HepG2 (cell line): Measurements from ENCODE around the gene NR2F1. TPM values are rescaled to one million over a fixed set of nuclear protein-coding genes. Genes with fewer than 3 reads are reported as not detected.

ENCODE experiments used
- DNMT1 ChIP-seq: sonication (generic); formaldehyde crosslinking; IDR thresholded peaks from 2 replicates; pipeline ENCODE4 v1.5.1; 2020; ENCODE audit warnings: mild to moderate bottlenecking, missing genetic modification reagents
- HMG20A ChIP-seq: IDR thresholded peaks from 2 replicates; pipeline ENCODE4 v1.6.1; 2016; ENCODE audit warnings: borderline replicate concordance
- RFXANK ChIP-seq: IDR thresholded peaks from 2 replicates; pipeline ENCODE4 v1.6.1; 2016
- SAFB2 ChIP-seq: sonication (generic); formaldehyde crosslinking; IDR thresholded peaks from 2 replicates; pipeline ENCODE4 v1.5.1; 2020; ENCODE audit warnings: missing genetic modification reagents, low read depth, mild to moderate bottlenecking, borderline replicate concordance
- ZBTB3 ChIP-seq: sonication (generic); formaldehyde crosslinking; IDR thresholded peaks from 2 replicates; pipeline ENCODE4 v1.4.0; 2020; ENCODE audit warnings: low read depth, mild to moderate bottlenecking, moderate library complexity, missing genetic modification reagents, borderline replicate concordance
- ZMYM4 ChIP-seq: sonication (generic); formaldehyde crosslinking; IDR thresholded peaks from 2 replicates; pipeline ENCODE4 v1.8.1; 2023; ENCODE audit warnings: mild to moderate bottlenecking, missing genetic modification reagents
- ZNF367 ChIP-seq: sonication (generic); formaldehyde crosslinking; IDR thresholded peaks from 2 replicates; pipeline ENCODE4 v1.4.0; 2020; ENCODE audit warnings: missing genetic modification reagents, borderline replicate concordance
- ZNF451 ChIP-seq: sonication (generic); formaldehyde crosslinking; IDR thresholded peaks from 2 replicates; pipeline ENCODE4 v1.5.0; 2020; ENCODE audit warnings: mild to moderate bottlenecking, missing genetic modification reagents
- ZNF777 ChIP-seq: sonication (generic); formaldehyde crosslinking; IDR thresholded peaks from 2 replicates; pipeline ENCODE4 v1.4.0; 2020; ENCODE audit warnings: missing genetic modification reagents
- polyA plus RNA-seq, 8 experiments: library from polyadenylated mRNA; depleted of rRNA in 3 of 8; stranded (reverse) in 7 of 8; unstranded in 1 of 8; fragments of >200 nt; fragmentation: Illumina TruSeq in 4 of 8; extraction: Trizol in 4 of 8; gene quantifications; 2 replicates each; pipeline versions ENCODE4 v1.2.1 to v1.2.3, GENCODE V29; 2011 to 2016; ENCODE audit warnings: low read depth in 4 of 8, missing spikeins in 1 of 8, mixed read lengths in 1 of 8; ENCODE audit not compliant: insufficient read depth in 1 of 8
- total RNA-seq, 5 experiments: library from RNA; depleted of rRNA; stranded (reverse); fragments of >200 nt; fragmentation: Illumina TruSeq; extraction: Trizol; gene quantifications; 2 replicates each; pipeline ENCODE4 v1.2.3, GENCODE V29; 2016; ENCODE audit warnings: low read depth in 1 of 5
- TF ChIP-seq, protein P1 (sequence below): sonication (generic); formaldehyde crosslinking; IDR thresholded peaks from 2 replicates; pipeline ENCODE4 v1.8.0; 2022; ENCODE audit warnings: low read depth, missing genetic modification reagents
- TF ChIP-seq, protein P2 (sequence below): sonication (generic); formaldehyde crosslinking; IDR thresholded peaks from 2 replicates; pipeline ENCODE4 v1.4.0; 2020; ENCODE audit warnings: missing genetic modification reagents
- TF ChIP-seq, protein P3 (sequence below): sonication (generic); formaldehyde crosslinking; IDR thresholded peaks from 2 replicates; pipeline ENCODE4 v1.4.0; 2020; ENCODE audit warnings: missing genetic modification reagents
- TF ChIP-seq, protein P4 (sequence below): IDR thresholded peaks from 2 replicates; pipeline ENCODE4 v1.6.1; 2016
- TF ChIP-seq, protein P5 (sequence below): sonication (generic); formaldehyde crosslinking; IDR thresholded peaks from 2 replicates; pipeline ENCODE4 v1.4.0; 2020; ENCODE audit warnings: missing genetic modification reagents, borderline replicate concordance
- TF ChIP-seq, protein P6 (sequence below): sonication (generic); formaldehyde crosslinking; IDR thresholded peaks from 2 replicates; pipeline ENCODE4 v1.5.0; 2020; ENCODE audit warnings: mild to moderate bottlenecking, missing genetic modification reagents

The NR2F1 gene
- total and polyA plus RNA-seq, 2 of the 13 experiments (the other 11 are each of a cell fraction or from before 2014, with no cell fraction given) = 17.1 to 59.7 TPM

DNA sequence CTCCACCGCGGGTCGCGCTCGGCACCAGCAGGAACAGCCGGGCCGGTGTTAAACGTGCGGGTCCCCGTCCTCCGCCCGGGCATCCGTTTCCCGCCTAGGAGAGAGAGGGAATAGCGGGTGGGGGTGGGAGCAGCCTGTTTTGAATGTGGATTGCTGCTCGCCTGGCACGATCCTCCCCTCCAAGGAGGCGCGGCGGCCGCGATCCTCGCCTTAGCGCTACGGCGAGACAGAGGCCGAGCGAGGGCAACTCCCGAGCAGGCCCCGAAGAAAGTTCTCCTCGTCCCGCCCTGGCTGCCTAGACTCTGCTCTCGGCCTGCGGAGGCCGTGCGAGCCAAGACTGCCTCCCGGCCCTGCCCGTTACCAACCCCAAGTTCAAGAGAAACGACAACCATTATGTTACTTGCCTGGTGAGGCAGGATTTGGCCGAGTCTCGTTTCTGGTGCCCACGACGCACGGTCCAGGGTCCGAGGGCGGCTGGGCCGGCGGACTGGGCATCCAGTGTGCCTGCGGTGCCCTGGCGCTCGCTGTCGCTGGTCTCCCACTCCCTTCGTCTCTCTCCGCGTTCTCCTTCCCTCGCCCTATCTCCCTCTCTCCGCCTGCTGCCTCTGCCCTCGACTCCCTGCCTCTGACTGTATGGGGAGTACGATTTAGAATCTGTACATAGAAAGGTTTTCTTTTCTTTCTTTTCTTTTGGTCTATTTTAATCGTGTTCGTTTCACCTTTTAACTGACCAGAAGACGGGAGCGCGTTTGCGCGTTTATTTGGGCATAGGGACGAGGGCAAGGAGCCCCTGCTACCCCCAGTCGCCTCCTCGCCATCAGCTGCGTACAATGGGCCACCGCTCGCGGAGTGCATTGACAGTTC lies 2.7 kb upstream of the NR2F1 start (continued):
- TF ChIP-seq SAFB2 (CRISPR knock-in tag) = no peak
- TF ChIP-seq ZBTB3 (CRISPR knock-in tag) = no peak
- TF ChIP-seq DNMT1 (CRISPR knock-in tag) = no peak
- TF ChIP-seq, protein P1, sequence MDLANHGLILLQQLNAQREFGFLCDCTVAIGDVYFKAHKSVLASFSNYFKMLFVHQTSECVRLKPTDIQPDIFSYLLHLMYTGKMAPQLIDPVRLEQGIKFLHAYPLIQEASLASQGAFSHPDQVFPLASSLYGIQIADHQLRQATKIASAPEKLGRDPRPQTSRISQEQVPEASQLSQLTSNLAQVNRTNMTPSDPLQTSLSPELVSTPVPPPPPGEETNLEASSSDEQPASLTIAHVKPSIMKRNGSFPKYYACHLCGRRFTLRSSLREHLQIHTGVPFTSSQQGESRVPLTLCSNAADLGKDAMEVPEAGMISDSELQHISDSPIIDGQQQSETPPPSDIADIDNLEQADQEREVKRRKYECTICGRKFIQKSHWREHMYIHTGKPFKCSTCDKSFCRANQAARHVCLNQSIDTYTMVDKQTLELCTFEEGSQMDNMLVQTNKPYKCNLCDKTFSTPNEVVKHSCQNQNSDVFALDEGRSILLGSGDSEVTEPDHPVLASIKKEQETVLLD (CRISPR knock-in tag) = no peak
- no peak; the same call in 1 of the 2 replicates for TF ChIP-seq ZMYM4
- peak; percentile 84 for TF ChIP-seq ZNF777 (CRISPR knock-in tag)
- TF ChIP-seq, protein P2, sequence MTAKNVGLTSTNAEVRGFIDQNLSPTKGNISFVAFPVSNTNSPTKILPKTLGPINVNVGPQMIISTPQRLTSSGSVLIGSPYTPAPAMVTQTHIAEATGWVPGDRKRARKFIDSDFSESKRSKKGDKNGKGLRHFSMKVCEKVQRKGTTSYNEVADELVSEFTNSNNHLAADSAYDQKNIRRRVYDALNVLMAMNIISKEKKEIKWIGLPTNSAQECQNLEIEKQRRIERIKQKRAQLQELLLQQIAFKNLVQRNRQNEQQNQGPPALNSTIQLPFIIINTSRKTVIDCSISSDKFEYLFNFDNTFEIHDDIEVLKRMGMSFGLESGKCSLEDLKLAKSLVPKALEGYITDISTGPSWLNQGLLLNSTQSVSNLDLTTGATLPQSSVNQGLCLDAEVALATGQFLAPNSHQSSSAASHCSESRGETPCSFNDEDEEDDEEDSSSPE = peak; percentile 62
- TF ChIP-seq, protein P3, sequence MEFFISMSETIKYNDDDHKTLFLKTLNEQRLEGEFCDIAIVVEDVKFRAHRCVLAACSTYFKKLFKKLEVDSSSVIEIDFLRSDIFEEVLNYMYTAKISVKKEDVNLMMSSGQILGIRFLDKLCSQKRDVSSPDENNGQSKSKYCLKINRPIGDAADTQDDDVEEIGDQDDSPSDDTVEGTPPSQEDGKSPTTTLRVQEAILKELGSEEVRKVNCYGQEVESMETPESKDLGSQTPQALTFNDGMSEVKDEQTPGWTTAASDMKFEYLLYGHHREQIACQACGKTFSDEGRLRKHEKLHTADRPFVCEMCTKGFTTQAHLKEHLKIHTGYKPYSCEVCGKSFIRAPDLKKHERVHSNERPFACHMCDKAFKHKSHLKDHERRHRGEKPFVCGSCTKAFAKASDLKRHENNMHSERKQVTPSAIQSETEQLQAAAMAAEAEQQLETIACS (CRISPR knock-in tag) = no peak
- TF ChIP-seq HMG20A (CRISPR knock-in tag) = no peak
- no peak for TF ChIP-seq RFXANK
- TF ChIP-seq, protein P4, sequence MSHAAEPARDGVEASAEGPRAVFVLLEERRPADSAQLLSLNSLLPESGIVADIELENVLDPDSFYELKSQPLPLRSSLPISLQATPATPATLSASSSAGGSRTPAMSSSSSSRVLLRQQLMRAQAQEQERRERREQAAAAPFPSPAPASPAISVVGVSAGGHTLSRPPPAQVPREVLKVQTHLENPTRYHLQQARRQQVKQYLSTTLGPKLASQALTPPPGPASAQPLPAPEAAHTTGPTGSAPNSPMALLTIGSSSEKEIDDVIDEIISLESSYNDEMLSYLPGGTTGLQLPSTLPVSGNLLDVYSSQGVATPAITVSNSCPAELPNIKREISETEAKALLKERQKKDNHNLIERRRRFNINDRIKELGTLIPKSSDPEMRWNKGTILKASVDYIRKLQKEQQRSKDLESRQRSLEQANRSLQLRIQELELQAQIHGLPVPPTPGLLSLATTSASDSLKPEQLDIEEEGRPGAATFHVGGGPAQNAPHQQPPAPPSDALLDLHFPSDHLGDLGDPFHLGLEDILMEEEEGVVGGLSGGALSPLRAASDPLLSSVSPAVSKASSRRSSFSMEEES (CRISPR knock-in tag) = no peak
- TF ChIP-seq ZNF451 (CRISPR knock-in tag) = no peak; the same call in 1 of the 2 replicates
- TF ChIP-seq, protein P5, sequence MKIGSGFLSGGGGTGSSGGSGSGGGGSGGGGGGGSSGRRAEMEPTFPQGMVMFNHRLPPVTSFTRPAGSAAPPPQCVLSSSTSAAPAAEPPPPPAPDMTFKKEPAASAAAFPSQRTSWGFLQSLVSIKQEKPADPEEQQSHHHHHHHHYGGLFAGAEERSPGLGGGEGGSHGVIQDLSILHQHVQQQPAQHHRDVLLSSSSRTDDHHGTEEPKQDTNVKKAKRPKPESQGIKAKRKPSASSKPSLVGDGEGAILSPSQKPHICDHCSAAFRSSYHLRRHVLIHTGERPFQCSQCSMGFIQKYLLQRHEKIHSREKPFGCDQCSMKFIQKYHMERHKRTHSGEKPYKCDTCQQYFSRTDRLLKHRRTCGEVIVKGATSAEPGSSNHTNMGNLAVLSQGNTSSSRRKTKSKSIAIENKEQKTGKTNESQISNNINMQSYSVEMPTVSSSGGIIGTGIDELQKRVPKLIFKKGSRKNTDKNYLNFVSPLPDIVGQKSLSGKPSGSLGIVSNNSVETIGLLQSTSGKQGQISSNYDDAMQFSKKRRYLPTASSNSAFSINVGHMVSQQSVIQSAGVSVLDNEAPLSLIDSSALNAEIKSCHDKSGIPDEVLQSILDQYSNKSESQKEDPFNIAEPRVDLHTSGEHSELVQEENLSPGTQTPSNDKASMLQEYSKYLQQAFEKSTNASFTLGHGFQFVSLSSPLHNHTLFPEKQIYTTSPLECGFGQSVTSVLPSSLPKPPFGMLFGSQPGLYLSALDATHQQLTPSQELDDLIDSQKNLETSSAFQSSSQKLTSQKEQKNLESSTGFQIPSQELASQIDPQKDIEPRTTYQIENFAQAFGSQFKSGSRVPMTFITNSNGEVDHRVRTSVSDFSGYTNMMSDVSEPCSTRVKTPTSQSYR (CRISPR knock-in tag) = no peak
- TF ChIP-seq, protein P6, sequence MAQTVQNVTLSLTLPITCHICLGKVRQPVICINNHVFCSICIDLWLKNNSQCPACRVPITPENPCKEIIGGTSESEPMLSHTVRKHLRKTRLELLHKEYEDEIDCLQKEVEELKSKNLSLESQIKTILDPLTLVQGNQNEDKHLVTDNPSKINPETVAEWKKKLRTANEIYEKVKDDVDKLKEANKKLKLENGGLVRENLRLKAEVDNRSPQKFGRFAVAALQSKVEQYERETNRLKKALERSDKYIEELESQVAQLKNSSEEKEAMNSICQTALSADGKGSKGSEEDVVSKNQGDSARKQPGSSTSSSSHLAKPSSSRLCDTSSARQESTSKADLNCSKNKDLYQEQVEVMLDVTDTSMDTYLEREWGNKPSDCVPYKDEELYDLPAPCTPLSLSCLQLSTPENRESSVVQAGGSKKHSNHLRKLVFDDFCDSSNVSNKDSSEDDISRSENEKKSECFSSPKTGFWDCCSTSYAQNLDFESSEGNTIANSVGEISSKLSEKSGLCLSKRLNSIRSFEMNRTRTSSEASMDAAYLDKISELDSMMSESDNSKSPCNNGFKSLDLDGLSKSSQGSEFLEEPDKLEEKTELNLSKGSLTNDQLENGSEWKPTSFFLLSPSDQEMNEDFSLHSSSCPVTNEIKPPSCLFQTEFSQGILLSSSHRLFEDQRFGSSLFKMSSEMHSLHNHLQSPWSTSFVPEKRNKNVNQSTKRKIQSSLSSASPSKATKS (CRISPR knock-in tag) = no peak
- no peak for TF ChIP-seq ZNF367 (CRISPR knock-in tag)
